ENCODE data around the gene SUGCT.

DNA sequence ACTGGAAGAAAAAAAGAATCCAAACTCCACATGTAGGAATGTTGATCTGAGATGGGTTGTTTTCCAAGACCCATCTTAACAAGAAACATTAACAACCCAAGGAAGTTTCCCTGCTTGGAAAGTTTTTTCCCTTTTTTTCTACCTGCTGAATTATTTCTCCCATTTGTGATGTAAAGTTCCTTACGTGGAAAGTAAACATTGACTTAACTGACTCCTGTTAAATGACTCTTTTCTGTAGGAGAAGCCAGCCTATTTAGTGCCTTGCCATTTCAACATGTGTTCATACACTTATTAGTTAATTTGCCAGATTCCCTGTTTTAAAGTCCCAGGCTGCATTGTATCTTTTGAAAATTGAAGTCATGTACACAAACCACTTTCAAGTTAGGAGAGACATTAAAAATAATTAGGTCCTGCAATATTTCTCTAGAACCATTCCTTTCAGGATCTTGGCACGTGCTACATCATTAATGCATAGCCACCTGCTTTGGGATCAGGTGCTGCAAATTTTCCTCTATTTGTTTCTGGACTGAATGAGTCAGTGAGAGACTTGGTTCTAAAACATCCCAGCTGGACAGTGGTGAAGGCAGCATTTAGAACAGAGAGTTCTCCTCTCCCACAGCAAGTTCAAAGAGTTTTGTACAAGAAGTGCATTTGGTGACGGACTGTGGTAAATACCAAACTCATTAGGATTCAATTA, 698.5 kb downstream of the SUGCT start:
- TF ChIP-seq EP300 (IDR thresholded peaks at IDR 0.05): no peak
- TF ChIP-seq, protein P1, sequence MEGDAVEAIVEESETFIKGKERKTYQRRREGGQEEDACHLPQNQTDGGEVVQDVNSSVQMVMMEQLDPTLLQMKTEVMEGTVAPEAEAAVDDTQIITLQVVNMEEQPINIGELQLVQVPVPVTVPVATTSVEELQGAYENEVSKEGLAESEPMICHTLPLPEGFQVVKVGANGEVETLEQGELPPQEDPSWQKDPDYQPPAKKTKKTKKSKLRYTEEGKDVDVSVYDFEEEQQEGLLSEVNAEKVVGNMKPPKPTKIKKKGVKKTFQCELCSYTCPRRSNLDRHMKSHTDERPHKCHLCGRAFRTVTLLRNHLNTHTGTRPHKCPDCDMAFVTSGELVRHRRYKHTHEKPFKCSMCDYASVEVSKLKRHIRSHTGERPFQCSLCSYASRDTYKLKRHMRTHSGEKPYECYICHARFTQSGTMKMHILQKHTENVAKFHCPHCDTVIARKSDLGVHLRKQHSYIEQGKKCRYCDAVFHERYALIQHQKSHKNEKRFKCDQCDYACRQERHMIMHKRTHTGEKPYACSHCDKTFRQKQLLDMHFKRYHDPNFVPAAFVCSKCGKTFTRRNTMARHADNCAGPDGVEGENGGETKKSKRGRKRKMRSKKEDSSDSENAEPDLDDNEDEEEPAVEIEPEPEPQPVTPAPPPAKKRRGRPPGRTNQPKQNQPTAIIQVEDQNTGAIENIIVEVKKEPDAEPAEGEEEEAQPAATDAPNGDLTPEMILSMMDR (IDR thresholded peaks at IDR 0.05): no peak
- TF ChIP-seq POLR2A (IDR thresholded peaks at IDR 0.05; ENCODE audit: low read depth): no peak

All from esophagus muscularis mucosa (tissue), 4 donors.